Stimulated activated CD4-positive, alpha-beta T cell treated with anti-CD3 and anti-CD28 coated beads, Interleukin-4, amount 100 ng/mL, for 4 hours (primary cell): ENCODE measurements around the gene RBCK1.
"Not testable (repeated sequence)": the region's sequence is repeated elsewhere in the genome, so short reads cannot be mapped to it uniquely, and the experiment has no call there.

Source experiments
- DNase-seq, 2 experiments: peaks; one replicate each; pipeline ENCODE4 v3.0.0-alpha.2; 2020

Gene RBCK1

GRCh38 chr20:376089-376488, 32.0 kb upstream of the RBCK1 start:
- DNase-seq: no peak

DNA sequence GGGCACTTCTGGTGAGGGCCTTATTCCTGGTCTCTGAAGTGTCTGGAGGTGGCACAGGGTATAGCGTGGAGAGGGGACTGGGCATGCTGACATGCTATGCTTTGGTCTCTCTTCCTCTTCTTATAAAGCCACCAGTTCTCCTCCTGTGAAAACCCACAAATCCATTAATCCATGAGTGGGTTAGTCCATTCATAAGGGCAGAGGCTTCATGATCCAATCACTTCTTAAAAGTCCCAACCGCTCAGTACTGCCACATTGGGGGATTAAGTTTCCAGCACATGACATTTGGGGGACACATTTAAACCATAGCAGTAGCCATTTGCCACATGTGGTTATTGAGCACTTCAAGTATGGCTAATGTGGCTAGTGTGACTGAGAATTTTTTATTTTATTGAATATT, 31.3 kb upstream of the RBCK1 start:
- no peak for DNase-seq

DNA sequence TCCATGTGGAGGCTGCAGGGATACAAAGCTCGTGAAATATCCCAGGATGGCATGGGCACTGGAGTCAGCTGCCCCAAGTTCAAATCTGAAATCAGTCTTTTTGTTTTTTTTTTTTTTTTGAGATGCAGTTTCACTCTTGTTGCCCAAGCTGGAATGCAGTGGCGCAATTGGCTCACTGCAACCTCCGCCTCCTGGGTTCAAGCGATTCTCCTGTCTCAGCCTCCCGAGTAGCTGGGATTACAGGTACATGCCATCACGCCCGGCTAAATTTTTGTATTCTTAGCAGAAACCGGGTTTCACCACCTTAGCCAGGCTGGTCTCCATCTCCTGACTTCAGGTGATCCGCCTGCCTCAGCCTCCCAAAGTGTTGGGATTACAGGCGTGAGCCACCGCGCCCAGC, 30.5 kb upstream of the RBCK1 start:
- not testable (repeated sequence) for DNase-seq

- DNase-seq: no peak
Observed at GRCh38 chr20:378961-379336, 29.1 kb upstream of the RBCK1 start.

DNA sequence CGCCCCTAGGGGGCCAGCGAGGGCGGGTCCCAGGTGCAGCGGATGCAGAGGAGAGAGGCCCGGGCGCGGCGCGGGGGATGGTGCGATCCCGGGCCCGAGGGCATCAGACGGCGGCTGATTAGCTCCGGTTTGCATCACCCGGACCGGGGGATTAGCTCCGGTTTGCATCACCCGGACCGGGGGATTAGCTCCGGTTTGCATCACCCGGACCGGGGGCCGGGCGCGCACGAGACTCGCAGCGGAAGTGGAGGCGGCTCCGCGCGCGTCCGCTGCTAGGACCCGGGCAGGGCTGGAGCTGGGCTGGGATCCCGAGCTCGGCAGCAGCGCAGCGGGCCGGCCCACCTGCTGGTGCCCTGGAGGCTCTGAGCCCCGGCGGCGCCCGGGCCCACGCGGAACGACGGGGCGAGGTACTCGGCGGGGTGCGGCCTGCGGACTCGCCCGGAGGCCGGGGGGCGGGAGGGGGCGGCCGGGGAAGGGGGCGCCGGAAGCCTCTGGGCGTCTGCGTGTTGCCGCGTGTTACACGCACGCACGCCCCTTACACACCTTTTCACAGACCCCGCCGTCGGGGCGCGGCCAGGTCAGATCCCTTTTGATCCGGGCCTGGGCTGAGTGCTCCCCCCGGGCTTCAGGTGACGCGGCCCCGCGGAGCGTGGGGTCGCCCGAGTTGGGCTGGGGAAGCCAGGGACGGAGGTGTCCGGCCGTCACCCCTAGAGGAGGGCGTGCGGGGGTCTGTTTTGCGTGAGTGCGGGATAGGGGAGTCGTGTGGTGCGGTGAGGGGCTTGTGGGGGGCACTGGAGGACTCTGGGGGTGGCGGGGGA, 27.1 kb upstream of the RBCK1 start:
- peak; percentile 54 to 69 for DNase-seq

DNA sequence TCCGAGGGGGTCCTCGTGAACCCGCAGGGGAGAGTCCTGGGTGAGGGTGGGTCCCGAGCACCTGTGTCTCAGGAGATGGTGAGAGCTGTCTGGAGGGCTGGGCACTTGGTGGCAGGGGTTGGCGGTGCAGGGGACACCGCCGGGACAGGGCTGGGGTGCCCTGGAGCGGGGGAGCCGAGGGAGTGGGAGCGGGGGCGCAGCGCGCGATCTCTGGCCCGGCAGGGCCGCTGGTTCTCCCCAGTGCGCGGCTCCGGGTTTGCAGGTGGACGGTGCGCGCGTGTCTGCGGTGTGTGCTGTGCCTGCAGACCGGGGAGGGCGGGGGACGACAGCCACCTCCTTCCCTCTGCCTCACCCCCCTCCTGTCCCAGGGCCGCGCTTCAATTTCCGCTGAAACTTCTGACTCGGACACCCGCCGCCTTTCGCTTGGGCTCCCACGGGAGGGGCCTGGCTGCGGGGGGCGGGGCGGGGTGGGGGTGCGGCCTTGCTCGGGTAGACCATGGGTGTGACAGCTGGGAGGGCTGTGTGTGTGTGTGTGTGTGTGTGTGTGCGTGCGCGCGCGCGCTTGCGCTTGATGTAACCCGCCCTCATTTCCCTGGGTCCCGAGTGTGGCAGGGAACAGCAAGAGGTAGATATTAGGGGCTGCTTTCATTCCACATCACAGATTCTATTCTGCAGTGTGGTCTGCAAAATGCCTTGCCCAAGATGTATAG, 26.4 kb upstream of the RBCK1 start:
- peak; percentile 61 to 75 for DNase-seq

GRCh38 chr20:382291-383115, 25.6 kb upstream of the RBCK1 start:
- DNase-seq: no peak

GRCh38 chr20:383889-384288, 24.2 kb upstream of the RBCK1 start:
- no peak for DNase-seq

- no peak for DNase-seq
Observed at GRCh38 chr20:384723-385122, 23.4 kb upstream of the RBCK1 start.

DNA sequence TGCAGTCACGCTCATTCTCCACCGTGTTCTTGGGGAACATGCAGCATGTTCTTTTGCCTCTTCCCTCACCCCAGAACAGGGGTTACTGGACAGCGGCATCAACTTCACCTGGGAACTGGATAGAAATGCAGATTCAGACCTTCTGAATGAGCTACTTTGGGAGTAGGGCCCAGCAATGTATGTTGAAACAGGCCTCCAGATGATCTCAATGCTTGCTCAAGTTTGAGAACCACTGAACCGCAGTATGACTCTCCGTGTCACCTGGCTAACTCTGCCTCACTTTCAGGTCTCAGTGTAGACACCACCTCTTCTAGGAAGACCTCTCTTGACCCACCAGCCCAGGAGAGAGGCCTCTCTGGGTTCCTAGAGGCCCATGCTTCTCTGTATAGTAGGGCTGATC, 22.7 kb upstream of the RBCK1 start:
- DNase-seq: no peak

GRCh38 chr20:386634-387033, 21.5 kb upstream of the RBCK1 start:
- not testable (repeated sequence) for DNase-seq

DNA sequence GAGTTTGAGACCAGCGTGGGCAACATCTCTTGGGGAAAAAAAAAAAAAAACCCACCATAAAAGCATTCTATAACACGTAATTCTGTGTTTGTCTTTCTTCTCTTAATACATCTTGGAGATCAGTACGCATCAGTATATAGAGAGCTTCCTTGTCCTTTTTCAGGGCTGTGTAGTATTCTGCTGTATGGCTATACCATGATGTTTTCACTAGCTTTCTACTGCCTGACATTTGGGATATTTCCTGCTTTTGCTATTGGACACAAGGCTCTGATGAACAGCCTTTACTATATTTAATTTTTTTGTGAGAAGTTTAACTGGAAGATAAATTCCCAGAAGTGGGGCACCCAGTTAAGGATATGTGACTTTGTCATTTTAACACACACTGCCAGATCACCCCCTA, 20.6 kb upstream of the RBCK1 start:
- no peak for DNase-seq

DNA sequence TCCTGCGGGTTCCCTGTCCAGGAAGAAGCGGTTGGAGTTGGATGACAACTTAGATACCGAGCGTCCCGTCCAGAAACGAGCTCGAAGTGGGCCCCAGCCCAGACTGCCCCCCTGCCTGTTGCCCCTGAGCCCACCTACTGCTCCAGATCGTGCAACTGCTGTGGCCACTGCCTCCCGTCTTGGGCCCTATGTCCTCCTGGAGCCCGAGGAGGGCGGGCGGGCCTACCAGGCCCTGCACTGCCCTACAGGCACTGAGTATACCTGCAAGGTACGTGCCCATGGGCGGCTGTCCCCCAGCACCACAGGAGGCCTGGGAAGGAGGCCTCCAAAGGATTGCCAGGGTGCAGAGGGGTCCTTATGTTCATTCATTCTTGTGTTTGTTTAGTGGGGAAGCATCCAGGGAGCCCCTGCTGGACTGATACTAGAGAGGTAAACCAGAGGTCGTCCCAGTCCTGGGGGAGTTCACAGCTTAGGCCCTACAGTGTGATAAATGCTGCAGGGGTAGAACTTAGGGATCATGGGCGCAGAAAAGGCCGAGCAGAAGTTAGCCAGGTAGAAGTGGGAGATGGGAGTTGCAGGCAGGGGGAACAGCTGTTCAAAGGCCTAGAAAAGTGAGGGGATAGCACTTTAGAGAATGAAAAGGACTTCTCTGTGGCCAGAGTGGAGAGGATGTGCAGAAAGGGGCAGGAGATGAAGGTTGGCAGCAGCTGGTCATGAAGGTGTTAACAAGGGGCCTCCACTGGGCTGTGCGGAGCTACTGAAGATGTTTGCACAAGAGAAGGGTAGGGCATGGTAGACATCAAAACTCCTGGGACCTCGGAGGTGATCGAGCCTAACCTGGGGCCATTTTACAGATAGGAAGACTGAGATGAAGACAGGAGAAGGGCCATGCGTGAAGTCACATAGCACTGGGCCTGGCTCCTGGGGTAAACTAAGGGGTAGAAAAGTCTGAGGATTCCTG, 19.8 kb upstream of the RBCK1 start:
- no peak for DNase-seq

GRCh38 chr20:389220-389619, 18.9 kb upstream of the RBCK1 start:
- no peak for DNase-seq

DNA sequence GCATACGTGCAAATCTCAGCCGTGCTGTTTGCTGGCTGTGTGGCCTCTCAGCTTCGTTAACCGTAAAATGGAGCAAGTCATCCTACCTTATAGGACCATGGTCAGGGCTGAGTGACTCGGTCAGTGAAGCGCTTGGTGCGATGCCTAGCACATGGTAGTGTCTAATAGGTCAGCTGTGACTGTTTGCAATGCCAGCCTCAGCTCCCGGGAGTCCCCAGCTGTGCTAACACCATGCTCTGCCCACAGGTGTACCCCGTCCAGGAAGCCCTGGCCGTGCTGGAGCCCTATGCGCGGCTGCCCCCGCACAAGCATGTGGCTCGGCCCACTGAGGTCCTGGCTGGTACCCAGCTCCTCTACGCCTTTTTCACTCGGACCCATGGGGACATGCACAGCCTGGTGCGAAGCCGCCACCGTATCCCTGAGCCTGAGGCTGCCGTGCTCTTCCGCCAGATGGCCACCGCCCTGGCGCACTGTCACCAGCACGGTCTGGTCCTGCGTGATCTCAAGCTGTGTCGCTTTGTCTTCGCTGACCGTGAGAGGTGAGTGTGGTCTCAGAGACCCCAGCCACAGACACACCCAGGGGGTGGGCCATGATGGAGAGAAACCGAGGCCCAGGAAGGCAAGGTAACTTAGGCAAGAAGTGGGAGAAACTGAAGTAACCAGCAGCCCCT, 16.9 kb upstream of the RBCK1 start:
- DNase-seq: no peak

GRCh38 chr20:393296-393695, 14.8 kb upstream of the RBCK1 start:
- DNase-seq: not testable (repeated sequence)

DNA sequence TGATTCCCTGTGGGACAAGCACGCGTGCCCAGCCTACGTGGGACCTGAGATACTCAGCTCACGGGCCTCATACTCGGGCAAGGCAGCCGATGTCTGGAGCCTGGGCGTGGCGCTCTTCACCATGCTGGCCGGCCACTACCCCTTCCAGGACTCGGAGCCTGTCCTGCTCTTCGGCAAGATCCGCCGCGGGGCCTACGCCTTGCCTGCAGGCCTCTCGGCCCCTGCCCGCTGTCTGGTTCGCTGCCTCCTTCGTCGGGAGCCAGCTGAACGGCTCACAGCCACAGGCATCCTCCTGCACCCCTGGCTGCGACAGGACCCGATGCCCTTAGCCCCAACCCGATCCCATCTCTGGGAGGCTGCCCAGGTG, 11.9 kb upstream of the RBCK1 start:
- no peak for DNase-seq

DNA sequence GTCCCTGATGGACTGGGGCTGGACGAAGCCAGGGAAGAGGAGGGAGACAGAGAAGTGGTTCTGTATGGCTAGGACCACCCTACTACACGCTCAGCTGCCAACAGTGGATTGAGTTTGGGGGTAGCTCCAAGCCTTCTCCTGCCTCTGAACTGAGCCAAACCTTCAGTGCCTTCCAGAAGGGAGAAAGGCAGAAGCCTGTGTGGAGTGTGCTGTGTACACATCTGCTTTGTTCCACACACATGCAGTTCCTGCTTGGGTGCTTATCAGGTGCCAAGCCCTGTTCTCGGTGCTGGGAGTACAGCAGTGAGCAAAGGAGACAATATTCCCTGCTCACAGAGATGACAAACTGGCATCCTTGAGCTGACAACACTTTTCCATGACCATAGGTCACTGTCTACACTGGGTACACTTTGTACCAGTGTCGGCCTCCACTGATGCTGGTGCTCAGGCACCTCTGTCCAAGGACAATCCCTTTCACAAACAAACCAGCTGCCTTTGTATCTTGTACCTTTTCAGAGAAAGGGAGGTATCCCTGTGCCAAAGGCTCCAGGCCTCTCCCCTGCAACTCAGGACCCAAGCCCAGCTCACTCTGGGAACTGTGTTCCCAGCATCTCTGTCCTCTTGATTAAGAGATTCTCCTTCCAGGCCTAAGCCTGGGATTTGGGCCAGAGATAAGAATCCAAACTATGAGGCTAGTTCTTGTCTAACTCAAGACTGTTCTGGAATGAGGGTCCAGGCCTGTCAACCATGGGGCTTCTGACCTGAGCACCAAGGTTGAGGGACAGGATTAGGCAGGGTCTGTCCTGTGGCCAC, 11.3 kb upstream of the RBCK1 start:
- no peak for DNase-seq

DNA sequence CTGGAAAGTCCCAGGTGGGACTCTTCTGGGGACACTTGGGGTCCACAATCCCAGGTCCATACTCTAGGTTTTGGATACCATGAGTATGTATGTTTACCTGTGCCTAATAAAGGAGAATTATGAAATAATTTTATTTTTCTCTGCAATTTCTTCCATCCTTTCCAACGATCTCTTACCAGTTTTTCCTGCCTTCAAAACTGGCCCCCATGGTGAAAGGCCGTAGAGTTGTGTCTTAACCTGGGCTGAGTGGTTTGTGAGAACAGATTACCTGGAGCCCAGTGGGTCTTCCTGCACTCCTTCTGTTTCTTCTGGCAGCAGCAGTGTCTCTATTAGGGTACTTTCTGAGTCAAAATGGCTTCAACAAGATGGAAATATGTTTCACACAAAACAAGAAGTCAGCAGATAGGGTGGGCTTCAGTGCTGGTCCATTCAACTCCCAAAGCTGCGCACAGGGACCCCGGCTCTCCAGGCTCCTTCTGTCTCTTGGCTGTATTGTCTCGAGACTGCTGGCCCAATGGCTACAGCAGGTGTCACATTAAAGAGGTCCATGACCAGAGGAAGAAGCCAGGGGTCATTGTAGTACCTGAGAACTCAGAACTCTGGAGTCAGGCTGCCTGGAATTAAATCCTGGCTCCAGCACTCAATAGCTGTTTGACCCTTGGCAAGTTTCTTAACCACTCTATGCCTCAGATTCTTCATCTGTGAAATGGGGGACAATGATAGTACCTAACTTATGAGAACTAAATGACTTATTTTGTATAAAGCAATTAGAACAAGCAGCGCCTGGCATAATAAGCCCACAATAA, 10.5 kb upstream of the RBCK1 start:
- DNase-seq: no peak

- DNase-seq: no peak
Observed at GRCh38 chr20:399182-399707, 8.9 kb upstream of the RBCK1 start.
